ENCODE data around the gene PRKCA. TPM values are rescaled to one million over a fixed set of nuclear protein-coding genes. Genes with fewer than 3 reads are reported as not detected.
"Not testable (repeated sequence)": the region's sequence is repeated elsewhere in the genome, so short reads cannot be mapped to it uniquely, and the experiment has no call there.

PRKCA gene
- total RNA-seq, 4 donors from 2014 or later = 9.8 to 25.6 (median 12.2) TPM

DNA sequence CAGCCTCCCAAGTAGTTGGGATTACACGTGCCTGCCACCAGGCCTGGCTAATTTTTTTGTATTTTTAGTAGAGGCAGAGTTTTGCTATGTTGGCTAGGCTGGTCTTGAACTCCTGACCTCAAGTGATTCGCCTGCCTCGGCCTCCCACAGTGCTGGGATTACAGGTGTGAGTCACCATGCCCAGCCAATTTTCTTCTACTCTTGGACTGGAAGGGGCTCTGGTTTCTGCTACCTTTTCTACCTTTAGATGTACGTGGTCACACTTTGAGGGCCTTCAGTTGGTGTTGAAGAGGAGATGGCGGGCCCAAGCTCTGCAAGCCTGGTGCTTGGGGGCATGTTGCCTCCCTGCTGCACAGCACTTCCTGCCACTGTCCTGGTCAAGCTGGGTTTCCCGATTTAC is 173.6 kb downstream of the PRKCA start:
- WGBS = 86% methylated on average over 4 of the region's 6 CpGs
- no peak for DNase-seq (ENCODE audit: low spot score in 2 of 2)

DNA sequence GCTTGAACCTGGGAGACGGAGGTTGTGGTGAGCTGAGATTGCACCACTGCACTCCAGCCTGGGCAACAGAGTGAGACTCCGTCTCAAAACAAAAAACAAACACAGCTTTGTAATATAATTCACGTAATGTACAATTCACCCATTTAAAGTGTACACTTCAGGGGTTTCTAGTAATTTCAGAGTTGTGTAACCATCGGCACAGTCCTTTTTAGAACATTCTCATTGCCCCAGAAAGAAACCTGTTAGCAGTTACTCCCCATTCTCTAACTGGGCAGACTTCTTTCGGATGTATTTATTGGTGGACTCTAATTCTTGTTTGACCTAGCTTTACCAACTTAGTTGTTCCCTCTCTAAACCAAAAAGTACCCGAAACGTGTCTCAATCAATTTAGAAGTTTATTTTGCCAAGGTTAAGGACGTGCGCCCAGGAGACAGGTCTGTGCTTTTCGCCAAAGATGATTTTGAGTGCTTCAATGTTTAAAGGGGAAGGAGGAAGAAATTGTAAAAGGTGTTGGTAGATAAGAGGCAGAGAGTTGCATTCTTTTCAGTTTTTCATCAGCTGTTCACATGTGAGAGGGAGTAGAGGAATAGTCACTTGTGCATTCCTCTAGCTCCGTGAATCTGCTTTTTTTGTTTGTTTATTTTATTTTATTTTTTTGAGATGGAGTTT is 175.3 kb downstream of the PRKCA start:
- H3K4me1 ChIP-seq = no peaks in the 10 kb centered on the region
- no peak overlapping the region for H3K27ac ChIP-seq
- no peak for DNase-seq (ENCODE audit: low spot score in 2 of 2)
- H3K9me3 ChIP-seq = no peaks in the 10 kb centered on the region
- no peak overlapping the region for H3K4me3 ChIP-seq
- no peak for TF ChIP-seq POLR2A (IDR thresholded peaks at IDR 0.05)
- no peak for TF ChIP-seq EP300 (IDR thresholded peaks at IDR 0.05)
- TF ChIP-seq, protein P1, sequence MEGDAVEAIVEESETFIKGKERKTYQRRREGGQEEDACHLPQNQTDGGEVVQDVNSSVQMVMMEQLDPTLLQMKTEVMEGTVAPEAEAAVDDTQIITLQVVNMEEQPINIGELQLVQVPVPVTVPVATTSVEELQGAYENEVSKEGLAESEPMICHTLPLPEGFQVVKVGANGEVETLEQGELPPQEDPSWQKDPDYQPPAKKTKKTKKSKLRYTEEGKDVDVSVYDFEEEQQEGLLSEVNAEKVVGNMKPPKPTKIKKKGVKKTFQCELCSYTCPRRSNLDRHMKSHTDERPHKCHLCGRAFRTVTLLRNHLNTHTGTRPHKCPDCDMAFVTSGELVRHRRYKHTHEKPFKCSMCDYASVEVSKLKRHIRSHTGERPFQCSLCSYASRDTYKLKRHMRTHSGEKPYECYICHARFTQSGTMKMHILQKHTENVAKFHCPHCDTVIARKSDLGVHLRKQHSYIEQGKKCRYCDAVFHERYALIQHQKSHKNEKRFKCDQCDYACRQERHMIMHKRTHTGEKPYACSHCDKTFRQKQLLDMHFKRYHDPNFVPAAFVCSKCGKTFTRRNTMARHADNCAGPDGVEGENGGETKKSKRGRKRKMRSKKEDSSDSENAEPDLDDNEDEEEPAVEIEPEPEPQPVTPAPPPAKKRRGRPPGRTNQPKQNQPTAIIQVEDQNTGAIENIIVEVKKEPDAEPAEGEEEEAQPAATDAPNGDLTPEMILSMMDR (IDR thresholded peaks at IDR 0.05) = no peak
- no peaks in the 10 kb centered on the region for H3K36me3 ChIP-seq
- no peaks in the 10 kb centered on the region for H3K27me3 ChIP-seq
- 93% methylated on average over 11 of the region's 11 CpGs for WGBS

More for the DNA sequence above, 173.6 kb downstream of the PRKCA start:
- H3K27me3 ChIP-seq = no peaks in the 10 kb centered on the region
- no peaks in the 10 kb centered on the region for H3K9me3 ChIP-seq
- H3K4me3 ChIP-seq = no peak overlapping the region
- no peaks in the 10 kb centered on the region for H3K4me1 ChIP-seq
- H3K36me3 ChIP-seq = no peaks in the 10 kb centered on the region
- no peak overlapping the region for H3K27ac ChIP-seq
- TF ChIP-seq, protein P1 (IDR thresholded peaks at IDR 0.05) = no peak
- no peak for TF ChIP-seq POLR2A (IDR thresholded peaks at IDR 0.05)
- no peak for TF ChIP-seq EP300 (IDR thresholded peaks at IDR 0.05)
- no peak for TF ChIP-seq POLR2AphosphoS5 (IDR thresholded peaks at IDR 0.05)

DNA sequence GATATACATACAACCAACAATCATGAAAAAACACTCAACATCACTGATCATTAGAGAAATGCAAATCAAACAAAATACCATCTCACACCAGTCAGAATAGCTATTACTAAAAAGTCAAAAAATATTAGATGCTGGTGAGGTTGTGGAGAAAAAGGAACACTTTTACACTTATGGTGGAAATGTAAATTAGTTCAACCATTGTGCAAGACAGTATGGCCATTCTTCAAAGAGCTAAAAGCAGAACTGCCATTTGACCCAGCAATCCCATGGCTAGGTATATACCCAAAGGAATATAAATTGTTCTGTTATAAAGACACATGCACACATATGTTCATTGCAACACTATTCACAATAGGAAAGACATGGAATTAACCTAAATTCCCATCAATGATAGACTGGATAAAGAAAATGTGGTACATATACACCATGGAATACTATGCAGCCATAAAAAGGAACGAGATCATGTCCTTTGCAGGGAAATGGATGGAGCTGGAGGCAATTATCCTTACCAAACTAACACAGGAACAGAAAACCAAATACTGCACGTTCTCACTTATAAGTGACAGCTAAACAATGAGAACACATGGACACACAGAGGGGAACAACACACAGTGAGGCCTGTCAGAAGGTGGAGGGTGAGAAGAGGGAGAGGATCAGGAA is 176.9 kb downstream of the PRKCA start:
- not testable (repeated sequence) for H3K36me3 ChIP-seq; H3K9me3 ChIP-seq; H3K27ac ChIP-seq; DNase-seq (ENCODE audit: low spot score in 2 of 2); H3K4me1 ChIP-seq; H3K4me3 ChIP-seq; H3K27me3 ChIP-seq
- WGBS = 91% methylated on average over 2 of the region's 2 CpGs

DNA sequence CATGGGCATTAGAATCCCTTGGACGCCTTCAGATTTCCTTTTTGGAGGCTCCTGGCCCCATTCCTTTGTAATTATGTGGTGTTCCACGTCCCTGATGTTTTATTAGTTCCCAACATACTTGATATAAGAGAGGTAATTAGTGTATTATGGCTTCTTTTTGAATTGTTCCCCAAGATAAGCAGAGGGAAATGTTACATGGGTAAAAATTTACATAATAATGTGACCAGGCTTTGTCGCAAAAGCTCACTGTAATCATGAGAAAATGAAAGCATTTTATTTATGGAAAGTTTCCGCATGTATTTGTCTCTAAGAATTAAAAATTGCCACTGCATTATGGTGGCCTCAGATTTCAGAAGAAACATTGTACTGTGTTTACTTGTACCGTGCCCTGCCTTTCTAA is 177.8 kb downstream of the PRKCA start:
- no peak overlapping the region for H3K27ac ChIP-seq
- no peaks in the 10 kb centered on the region for H3K27me3 ChIP-seq
- no peaks in the 10 kb centered on the region for H3K36me3 ChIP-seq
- 74% methylated on average over 5 of the region's 5 CpGs for WGBS
- no peak for TF ChIP-seq POLR2A (IDR thresholded peaks at IDR 0.05)
- TF ChIP-seq EP300 (IDR thresholded peaks at IDR 0.05) = no peak
- TF ChIP-seq, protein P1 (IDR thresholded peaks at IDR 0.05) = no peak
- no peak for TF ChIP-seq POLR2AphosphoS5 (IDR thresholded peaks at IDR 0.05)
- H3K4me1 ChIP-seq = no peaks in the 10 kb centered on the region
- no peaks in the 10 kb centered on the region for H3K9me3 ChIP-seq
- DNase-seq (ENCODE audit: low spot score in 2 of 2) = no peak
- no peak overlapping the region for H3K4me3 ChIP-seq

DNA sequence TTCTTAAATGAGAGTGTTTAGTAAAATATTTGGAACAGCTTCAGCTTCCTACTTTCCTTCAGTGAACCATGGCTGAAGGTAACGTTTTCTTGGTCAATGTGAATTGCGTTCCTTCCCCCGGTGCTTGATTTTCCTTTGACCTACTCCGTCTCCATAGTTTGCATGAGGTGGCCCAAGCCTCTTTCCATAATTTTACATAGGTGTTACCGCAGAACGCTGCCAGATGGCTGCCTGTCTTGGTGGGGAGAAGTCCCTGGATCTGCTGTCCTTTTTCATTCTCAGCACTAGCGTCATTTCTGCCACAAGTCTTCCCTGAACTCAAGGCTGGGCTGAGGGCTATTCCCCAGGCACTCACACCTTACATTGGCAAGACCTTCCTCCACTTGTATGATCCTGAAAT is 178.4 kb downstream of the PRKCA start:
- 90% methylated on average over 7 of the region's 7 CpGs for WGBS
- TF ChIP-seq, protein P1 (IDR thresholded peaks at IDR 0.05) = no peak
- no peak for TF ChIP-seq POLR2AphosphoS5 (IDR thresholded peaks at IDR 0.05)
- TF ChIP-seq EP300 (IDR thresholded peaks at IDR 0.05) = no peak
- TF ChIP-seq POLR2A (IDR thresholded peaks at IDR 0.05) = no peak
- Histone ChIP-seq H3K4me3 (no peak overlapping the region), H3K36me3 (no peaks in the 10 kb centered on the region), H3K27ac (no peak overlapping the region), H3K9me3 (no peaks in the 10 kb centered on the region), H3K27me3 (no peaks in the 10 kb centered on the region), H3K4me1 (no peaks in the 10 kb centered on the region)
- no peak for DNase-seq (ENCODE audit: low spot score in 2 of 2)

All from suprapubic skin (tissue), 4 donors.